Bone marrow (tissue), 2 donors: Measurements from ENCODE around the gene HOMER3.

Experiments used
- DNase-seq, 2 donors: peaks; one replicate each; lab custom pipeline; 2025; lab: John Stamatoyannopoulos, UW

HOMER3 gene

GRCh38 chr19:18900700-18901481 is 40.1 kb downstream of the HOMER3 start:
- DNase-seq: no peak

- no peak for DNase-seq
Measured at GRCh38 chr19:18899624-18900560, 41.1 kb downstream of the HOMER3 start.

DNA sequence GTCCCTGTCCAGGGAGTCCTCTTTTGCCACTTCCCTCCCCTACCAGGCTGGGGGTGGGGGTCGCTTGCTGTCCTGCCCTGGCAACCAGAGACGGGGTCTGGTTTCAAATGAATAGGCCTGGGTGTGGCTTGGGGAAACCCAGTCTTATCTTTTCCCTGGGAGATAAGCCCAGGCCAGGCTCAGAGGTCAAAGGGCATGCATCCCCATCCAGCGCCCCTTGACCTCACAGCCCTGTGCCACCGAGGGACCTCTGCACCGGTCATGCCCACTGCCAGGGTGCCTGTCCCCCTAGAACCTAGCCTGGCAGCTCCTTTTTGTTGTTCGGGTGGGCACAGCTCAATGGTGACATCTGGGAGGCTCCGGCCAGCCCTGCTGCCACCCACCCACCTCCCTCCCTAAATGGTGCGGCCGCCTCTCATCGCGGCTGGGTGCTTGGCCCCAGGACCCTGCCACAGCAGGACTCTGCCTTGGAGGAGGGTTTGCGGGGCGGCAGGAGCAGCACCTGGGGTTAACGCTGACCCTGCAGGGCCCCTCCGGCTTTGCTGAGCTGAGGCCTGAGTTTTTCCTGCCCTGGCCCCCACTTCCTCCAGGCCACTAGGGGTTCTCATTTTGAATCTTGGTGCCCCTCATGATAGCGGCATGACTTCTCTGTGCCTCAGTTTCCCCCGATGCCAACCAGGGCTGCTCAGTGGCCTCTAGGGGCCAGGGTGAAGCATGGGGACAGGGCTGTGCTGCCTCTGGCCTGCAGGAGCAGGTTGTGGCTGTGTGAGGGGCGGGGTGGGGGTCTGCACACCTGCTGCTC is 42.2 kb downstream of the HOMER3 start:
- no peak for DNase-seq

DNA sequence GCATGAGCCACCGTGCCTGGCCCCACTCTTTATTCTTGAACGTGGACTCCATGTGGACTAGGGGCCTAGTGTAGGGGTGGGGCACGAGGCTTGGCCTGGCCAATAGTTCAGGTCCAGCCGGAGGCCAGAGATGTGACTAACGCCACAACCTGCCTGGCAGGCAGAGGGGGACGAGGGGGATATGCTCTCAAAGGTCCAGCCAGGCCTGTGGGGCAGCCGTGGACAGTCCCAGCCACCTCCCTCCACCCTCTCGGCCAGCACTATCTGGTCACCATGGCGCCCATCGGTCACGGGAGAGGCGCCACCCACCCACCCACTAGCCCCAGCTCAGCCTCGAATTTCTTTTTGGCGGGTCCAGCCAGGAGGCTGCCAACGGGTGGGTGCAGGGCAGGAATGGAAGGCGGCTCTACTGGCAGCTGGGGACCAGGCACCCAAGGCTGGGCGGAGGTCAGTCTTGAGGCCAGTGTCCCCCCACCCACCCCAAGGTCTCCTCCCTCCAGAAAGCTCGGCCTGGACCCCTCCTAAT is 42.9 kb downstream of the HOMER3 start:
- no peak for DNase-seq

- no peak for DNase-seq
Measured at GRCh38 chr19:18897094-18898029, 43.7 kb downstream of the HOMER3 start.

- no peak for DNase-seq
Measured at GRCh38 chr19:18896421-18896841, 44.6 kb downstream of the HOMER3 start.

- DNase-seq: no peak
Measured at GRCh38 chr19:18895824-18896341, 45.1 kb downstream of the HOMER3 start, which contains the start of gene CERS1. TSS of gene CERS1 (minus strand) at chr19:18896158. CDS start at chr19:18896072, 86 bp downstream.

- DNase-seq: peak in 1 of 2 donors; percentile 9
Measured at GRCh38 chr19:18895038-18895823, 45.8 kb downstream of the HOMER3 start.

DNA sequence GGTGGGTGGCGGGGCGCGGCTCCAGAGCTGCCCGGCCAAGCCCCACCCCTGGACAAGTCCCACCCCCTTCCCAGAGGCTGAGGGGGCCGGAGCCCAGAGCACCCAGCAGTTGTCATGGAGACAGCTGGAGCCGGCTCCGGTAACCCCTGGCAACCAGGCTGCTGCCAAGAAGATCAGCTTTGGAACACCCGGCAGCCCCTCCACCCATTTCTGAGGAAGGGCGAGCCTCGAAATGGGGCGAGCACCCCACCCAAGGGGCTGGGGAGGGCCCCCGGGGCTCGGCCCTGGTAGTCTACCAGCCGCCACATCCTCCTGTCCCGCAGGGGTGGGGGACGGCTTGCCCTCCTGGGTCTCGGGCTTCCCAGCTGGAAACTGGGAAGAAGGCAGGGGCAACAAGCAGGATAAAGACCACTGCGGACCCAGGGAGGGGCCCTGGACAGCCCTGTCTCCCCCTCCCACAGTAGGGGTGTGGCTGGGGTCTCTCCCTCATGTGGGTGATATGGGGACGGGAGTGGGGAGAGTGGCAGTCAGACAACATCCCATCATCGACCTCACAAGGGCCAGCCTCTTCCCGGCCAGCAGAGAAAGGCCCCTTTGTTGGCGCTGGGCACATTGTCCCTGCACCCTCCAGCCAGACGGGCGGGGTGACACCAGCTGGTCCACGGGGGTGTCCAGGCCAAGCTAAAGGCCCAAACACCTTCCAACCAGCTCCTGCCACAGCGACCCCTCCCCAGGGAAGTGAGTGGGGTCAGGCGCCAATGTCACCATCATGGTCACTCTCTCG is 46.6 kb downstream of the HOMER3 start:
- no peak for DNase-seq

- no peak for DNase-seq
Measured at GRCh38 chr19:18893587-18894253, 47.3 kb downstream of the HOMER3 start.

DNA sequence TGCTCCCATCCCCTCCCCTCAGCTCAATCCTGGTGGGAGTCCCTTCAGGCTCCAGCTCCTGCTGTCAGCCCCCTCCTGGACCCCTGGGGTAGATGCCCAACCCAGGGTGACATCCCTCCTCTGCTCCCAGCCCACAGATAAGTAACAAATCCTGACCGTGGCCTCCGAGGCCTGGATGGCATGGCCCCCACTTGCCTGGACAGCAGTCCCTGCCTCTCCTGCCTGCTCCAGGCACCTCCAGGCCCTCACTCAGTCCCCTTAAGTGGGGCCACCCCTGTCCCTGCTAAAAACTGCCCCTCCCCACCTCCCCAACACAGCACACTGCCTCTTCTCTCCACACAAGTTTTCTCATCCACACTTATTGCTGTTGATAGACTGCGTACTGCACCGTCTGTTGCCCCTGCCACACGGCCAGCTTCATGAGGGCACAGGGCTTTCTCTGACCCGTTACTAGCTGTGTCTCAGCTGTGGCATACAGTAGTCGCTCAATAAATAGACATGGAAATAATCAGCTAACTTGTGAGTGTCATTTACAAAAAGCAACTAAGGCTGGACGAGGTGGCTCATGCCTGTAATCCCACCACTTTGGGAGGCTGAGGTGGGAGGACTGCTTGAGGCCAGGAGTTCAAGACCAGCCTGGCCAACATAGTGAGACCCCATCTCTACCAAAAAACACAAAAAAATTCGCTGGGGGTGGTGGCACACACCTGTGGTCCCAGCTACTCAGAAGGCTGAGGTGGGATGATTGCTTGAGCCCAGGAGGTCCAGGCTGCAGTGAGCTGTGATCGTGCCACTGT is 50.9 kb downstream of the HOMER3 start:
- no peak for DNase-seq

- DNase-seq: no peak
Measured at GRCh38 chr19:18886972-18887371, 54.0 kb downstream of the HOMER3 start.

- no peak for DNase-seq
Measured at GRCh38 chr19:18883526-18884304, 57.3 kb downstream of the HOMER3 start.

GRCh38 chr19:18881491-18881890 is 59.5 kb downstream of the HOMER3 start:
- DNase-seq: no peak

- DNase-seq: no peak
Measured at GRCh38 chr19:18879579-18880373, 61.2 kb downstream of the HOMER3 start.
